GM19395 (cell line): Measurements from ENCODE around the gene ABO.
"Not testable (repeated sequence)": the region's sequence is repeated elsewhere in the genome, so short reads cannot be mapped to it uniquely, and the experiment has no call there.

ENCODE experiments used
- ATAC-seq: cut with Tn5 transposase; IDR thresholded peaks from one replicate; pipeline ENCODE4 v1.9.1; 2021; ENCODE audit warnings: mild to moderate bottlenecking, moderate library complexity; ENCODE audit not compliant: unreplicated experiment

The ABO gene

GRCh38 chr9:133205996-133206931, 68.7 kb downstream of the ABO start:
- ATAC-seq, result no peak

DNA sequence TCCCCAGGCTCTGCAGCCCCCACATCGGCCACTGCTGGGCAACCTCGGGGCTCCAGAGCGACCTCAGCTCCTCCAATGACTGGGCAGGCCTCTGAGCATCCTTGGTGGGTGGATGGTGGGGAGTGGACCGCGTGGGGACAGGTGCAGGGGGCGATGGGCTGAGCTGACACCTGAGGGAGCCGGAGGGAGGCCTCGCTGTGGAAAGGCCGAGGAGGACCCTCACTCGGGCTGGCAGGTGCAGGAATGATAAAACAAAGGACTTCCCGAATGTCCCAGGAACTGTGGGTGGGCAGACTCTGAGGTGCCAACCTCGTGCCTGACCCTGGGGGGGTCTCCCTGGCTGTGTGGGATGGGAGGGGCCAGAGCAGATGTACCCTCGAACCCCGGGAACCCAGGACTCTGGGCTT, 69.5 kb downstream of the ABO start:
- ATAC-seq, result not testable (repeated sequence)
